MV-4-11 (cell line): ENCODE results near the gene TTI1.
A peak's percentile ranks its signal among the peaks of the same experiment; 100 is the strongest.

ENCODE experiments used
- DNase-seq: peaks from one replicate; lab custom pipeline; 2025; lab: John Stamatoyannopoulos, UW

Gene TTI1

GRCh38 chr20:37937686-37938085, 95.6 kb downstream of the TTI1 start:
- no peak for DNase-seq

GRCh38 chr20:37936451-37936850, 96.8 kb downstream of the TTI1 start:
- DNase-seq: no peak

- DNase-seq: no peak
Measured at GRCh38 chr20:37936041-37936440, 97.2 kb downstream of the TTI1 start.

- DNase-seq: peak; percentile 67
Measured at GRCh38 chr20:37935435-37935834, 97.8 kb downstream of the TTI1 start.

GRCh38 chr20:37934634-37935375, 98.5 kb downstream of the TTI1 start:
- no peak for DNase-seq

GRCh38 chr20:37933786-37934633, 99.2 kb downstream of the TTI1 start:
- peak; percentile 15 for DNase-seq
